GM13976 (cell line): ENCODE data around the gene DCAF12.

Source experiments
- DNase-seq: peaks from one replicate; pipeline ENCODE4 v3.0.0; 2012; ENCODE audit warnings: low spot score
- CTCF ChIP-seq: IDR thresholded peaks from 2 replicates; pipeline ENCODE4 v1.5.1; 2012; ENCODE audit warnings: borderline replicate concordance, mild to moderate bottlenecking; ENCODE audit not compliant: insufficient read depth; ENCODE audit errors: extremely low read depth, missing control alignments, control extremely low read depth
- in situ Hi-C: fragments of 300-500 bp; cut with MboI; formaldehyde crosslinking; loops from one replicate; pipeline ENCODE4 v1.12.0; 2022; ENCODE audit warnings: low sequenced_read_pairs, mixed read lengths, inconsistent platforms; ENCODE audit not compliant: unreplicated experiment

DCAF12 gene

GRCh38 chr9:34087370-34087769, 39.1 kb downstream of the DCAF12 start:
- TF ChIP-seq CTCF, result no peak
- in situ Hi-C loops, result no loop called here
- DNase-seq, result no peak

GRCh38 chr9:34086864-34087263, 39.6 kb downstream of the DCAF12 start:
- DNase-seq, result no peak
- in situ Hi-C loops, result no loop called here
- no peak for TF ChIP-seq CTCF

GRCh38 chr9:34085581-34086500, 40.7 kb downstream of the DCAF12 start:
- in situ Hi-C loops, result no loop called here
- no peak for TF ChIP-seq CTCF
- no peak for DNase-seq

GRCh38 chr9:34084562-34084961, 41.9 kb downstream of the DCAF12 start:
- no peak for TF ChIP-seq CTCF
- no peak for DNase-seq
- in situ Hi-C loops, result no loop called here

GRCh38 chr9:34079181-34079580, 47.3 kb downstream of the DCAF12 start:
- no peak for DNase-seq
- in situ Hi-C loops, result no loop called here
- no peak for TF ChIP-seq CTCF

- in situ Hi-C loops, result no loop called here
- TF ChIP-seq CTCF, result no peak
- DNase-seq, result no peak
Measured at GRCh38 chr9:34072868-34073590, 53.5 kb downstream of the DCAF12 start.
